Tibial artery (tissue), 4 donors: ENCODE measurements around the gene LRCH1.

Source experiments
- DNase-seq, 2 donors: peaks; one replicate each; pipeline ENCODE4 v3.0.0-alpha.2; 2019
- H3K27ac ChIP-seq, 2 donors: fragments of 200-600 bp; sonication (generic) in 1 of 2; 1 replicate in 1 of 2; 2 replicates in 1 of 2; pipeline ENCODE4 v1.5.1; 2018 to 2019; ENCODE audit warnings: mild to moderate bottlenecking in 1 of 2
- H3K27me3 ChIP-seq, 2 donors: fragments of 200-600 bp; sonication (generic) in 1 of 2; one replicate each; pipeline versions ENCODE4 v1.5.1 to v1.6.0; 2016 to 2019
- H3K36me3 ChIP-seq, 3 donors: fragments of 200-600 bp; sonication (generic) in 2 of 3; one replicate each; pipeline ENCODE4 v1.5.1; 2016 to 2019; ENCODE audit warnings: mild to moderate bottlenecking in 2 of 3
- H3K4me1 ChIP-seq, 4 donors: fragments of 200-600 bp; sonication (generic) in 2 of 4; 1 replicate in 3 of 4; 2 replicates in 1 of 4; pipeline ENCODE4 v1.5.1; 2016 to 2019
- H3K4me3 ChIP-seq, 2 donors: fragments of 200-600 bp; sonication (generic) in 1 of 2; 1 replicate in 1 of 2; 2 replicates in 1 of 2; pipeline ENCODE4 v1.5.1; 2018 to 2019; ENCODE audit warnings: mild to moderate bottlenecking in 2 of 2
- H3K9me3 ChIP-seq, 3 donors: fragments of 200-600 bp; sonication (generic) in 1 of 3; one replicate each; pipeline ENCODE4 v1.5.1; 2016 to 2019
- intact Hi-C: fragments of 100-400 bp; cut with DNase I; formaldehyde crosslinking; loops from one replicate; pipeline ENCODE4 v1.15.0; 2023; ENCODE audit warnings: low total_unique reads
- TF ChIP-seq, protein P1 (sequence below), 2 experiments: fragments of 200-600 bp in 1 of 2; fragments of 450-650 bp in 1 of 2; IDR thresholded peaks; one replicate each; pipeline ENCODE4 v1.5.1; 2017 to 2019; ENCODE audit warnings: antibody characterized with exemption in 2 of 2, mild to moderate bottlenecking in 1 of 2, moderate library complexity in 1 of 2

Gene LRCH1

DNA sequence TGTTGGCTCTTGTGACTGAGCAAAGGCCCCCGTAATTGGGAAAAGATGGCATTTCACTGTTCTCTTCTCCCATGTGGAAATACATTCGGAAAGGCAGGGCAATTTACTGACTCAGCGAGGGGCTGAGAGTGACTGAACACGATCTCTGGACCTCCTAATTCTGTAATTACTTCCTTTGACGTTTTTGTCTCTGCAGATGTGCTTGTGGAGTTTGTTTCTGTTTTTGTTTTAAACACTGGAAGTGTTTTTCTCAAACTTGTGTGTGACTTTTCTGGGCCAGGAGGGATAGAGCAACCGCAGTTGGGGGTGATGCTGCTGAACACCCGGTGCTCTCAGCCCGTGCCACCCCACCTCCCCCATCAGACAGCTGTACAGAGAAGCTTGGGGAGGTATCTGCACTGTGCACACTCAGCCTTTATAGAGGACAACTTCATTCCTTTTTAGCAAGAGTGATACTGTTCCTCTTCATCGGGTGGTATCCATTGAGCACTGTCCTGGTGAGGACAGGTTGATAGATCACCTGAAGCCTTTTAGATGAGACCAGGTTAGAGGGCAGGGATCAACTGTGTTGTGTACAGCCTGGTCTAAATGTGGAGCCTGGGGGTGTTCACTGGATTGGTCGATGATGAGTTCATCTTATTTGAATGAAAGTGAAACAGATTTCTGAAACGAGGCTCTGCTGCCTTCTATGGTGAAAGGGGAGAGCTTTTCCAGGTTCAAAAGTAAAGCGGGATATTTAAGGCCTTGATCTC, 126.6 kb downstream of the LRCH1 start:
- Histone ChIP-seq H3K27ac (peak overlapping the region; percentile 65 to 68), H3K27me3 (no peaks in the 10 kb centered on the region), H3K9me3 (no peaks in the 10 kb centered on the region), H3K4me1 (peaks cover 0 to 68% (median 28%) of the 10 kb centered on the region in 4 donors), H3K36me3 (peaks cover 0 to 4% (median 0%) of the 10 kb centered on the region in 3 donors), H3K4me3 (peak overlapping the region; percentile 40 to 45)
- intact Hi-C loops = loop anchor here (10.0 kb wide), 1 partner anchor 125 kb away; the partner anchor contains the start of gene LRCH1
- no peak for DNase-seq
- TF ChIP-seq, protein P1, sequence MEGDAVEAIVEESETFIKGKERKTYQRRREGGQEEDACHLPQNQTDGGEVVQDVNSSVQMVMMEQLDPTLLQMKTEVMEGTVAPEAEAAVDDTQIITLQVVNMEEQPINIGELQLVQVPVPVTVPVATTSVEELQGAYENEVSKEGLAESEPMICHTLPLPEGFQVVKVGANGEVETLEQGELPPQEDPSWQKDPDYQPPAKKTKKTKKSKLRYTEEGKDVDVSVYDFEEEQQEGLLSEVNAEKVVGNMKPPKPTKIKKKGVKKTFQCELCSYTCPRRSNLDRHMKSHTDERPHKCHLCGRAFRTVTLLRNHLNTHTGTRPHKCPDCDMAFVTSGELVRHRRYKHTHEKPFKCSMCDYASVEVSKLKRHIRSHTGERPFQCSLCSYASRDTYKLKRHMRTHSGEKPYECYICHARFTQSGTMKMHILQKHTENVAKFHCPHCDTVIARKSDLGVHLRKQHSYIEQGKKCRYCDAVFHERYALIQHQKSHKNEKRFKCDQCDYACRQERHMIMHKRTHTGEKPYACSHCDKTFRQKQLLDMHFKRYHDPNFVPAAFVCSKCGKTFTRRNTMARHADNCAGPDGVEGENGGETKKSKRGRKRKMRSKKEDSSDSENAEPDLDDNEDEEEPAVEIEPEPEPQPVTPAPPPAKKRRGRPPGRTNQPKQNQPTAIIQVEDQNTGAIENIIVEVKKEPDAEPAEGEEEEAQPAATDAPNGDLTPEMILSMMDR (IDR thresholded peaks at IDR 0.05) = no peak

DNA sequence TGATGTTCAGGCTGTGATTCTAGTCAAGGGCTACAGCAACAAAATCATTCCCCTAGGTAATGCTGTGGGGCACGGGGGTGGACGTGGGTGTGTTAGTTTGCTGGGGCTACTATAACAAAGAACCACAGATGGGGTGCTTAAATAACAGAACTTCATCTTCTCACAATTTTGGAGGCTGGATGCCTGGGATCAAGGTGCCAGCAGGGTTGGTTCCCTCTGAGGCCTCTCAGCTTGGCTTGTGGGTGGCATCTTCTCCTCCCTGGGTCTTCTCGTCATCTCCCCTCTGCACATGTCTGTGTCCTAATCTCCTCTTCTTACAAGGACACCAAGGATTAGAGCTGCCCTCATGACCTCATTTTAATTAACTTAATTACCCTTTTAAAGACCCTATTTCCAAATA, 129.0 kb downstream of the LRCH1 start:
- TF ChIP-seq, protein P1 (IDR thresholded peaks at IDR 0.05) = no peak
- H3K27me3 ChIP-seq = no peaks in the 10 kb centered on the region
- peaks cover 0 to 64% (median 23%) of the 10 kb centered on the region in 4 donors for H3K4me1 ChIP-seq
- intact Hi-C loops = loop anchor here (10.0 kb wide), 1 partner anchor 127 kb away; the partner anchor contains the start of gene LRCH1
- DNase-seq = no peak
- H3K27ac ChIP-seq = no peak overlapping the region
- peaks cover 0 to 4% (median 0%) of the 10 kb centered on the region in 3 donors for H3K36me3 ChIP-seq
- no peaks in the 10 kb centered on the region for H3K9me3 ChIP-seq
- H3K4me3 ChIP-seq = no peak overlapping the region

DNA sequence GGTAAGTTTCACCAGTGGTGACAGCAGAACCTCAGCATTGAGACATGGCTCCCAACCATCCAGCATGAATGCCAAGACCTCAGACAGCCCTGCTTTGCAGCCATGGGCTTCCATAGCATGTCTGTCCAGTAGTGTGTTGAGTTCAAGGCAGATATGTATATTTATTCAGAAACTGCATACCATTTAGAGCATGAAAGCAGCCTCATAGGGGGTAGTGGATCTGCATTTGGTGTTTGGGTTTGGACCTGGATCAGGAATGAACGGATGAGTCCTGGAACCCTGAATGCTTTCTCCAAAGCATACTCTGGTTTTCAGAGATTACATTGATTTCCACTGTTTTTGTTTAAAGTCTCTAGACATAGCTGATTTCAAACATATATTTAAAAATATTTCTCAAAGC, 129.7 kb downstream of the LRCH1 start:
- Histone ChIP-seq H3K9me3 (no peaks in the 10 kb centered on the region), H3K27ac (no peak overlapping the region), H3K4me1 (peaks cover 0 to 62% (median 23%) of the 10 kb centered on the region in 4 donors), H3K4me3 (no peak overlapping the region), H3K36me3 (peaks cover 0 to 4% (median 0%) of the 10 kb centered on the region in 3 donors), H3K27me3 (no peaks in the 10 kb centered on the region)
- DNase-seq = no peak
- intact Hi-C loops = loop anchor here (10.0 kb wide), 1 partner anchor 128 kb away; the partner anchor contains the start of gene LRCH1
- TF ChIP-seq, protein P1 (IDR thresholded peaks at IDR 0.05) = no peak

DNA sequence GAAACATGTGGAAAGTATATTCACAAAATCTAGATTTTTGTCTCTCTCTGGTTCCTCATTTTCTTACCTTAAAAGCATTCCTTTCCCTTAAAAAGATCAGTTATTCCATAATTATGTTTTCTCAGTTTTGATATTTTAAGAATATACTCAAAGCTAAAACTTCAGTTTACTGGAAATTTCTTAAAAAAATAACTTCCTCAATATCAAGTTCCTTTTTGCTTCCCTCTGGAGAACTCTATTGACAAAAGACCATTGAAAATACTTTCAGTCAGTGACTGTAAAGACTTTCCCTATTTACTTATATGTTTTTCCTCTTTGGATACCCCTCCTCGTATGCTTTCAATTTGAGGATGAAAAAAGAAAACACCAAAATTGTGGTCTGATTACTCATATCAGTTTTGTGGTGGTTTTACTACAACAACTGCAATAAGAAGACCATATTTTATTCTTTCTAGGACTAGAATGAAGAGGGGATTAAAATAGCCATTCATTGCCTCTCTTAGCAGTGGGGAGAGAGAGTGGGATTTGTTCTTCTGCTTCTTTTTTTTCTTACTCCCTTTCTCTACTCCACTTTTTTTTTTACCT, 130.8 kb downstream of the LRCH1 start:
- intact Hi-C loops = loop anchor here (10.0 kb wide), 1 partner anchor 129 kb away; the partner anchor contains the start of gene LRCH1
- Histone ChIP-seq H3K4me3 (no peak overlapping the region), H3K27me3 (no peaks in the 10 kb centered on the region), H3K4me1 (peaks cover 0 to 53% (median 19%) of the 10 kb centered on the region in 4 donors), H3K9me3 (no peaks in the 10 kb centered on the region), H3K27ac (peak overlapping the region in 1 of 2 donors; percentile 52), H3K36me3 (peaks cover 0 to 4% (median 0%) of the 10 kb centered on the region in 3 donors)
- TF ChIP-seq, protein P1 (IDR thresholded peaks at IDR 0.05) = no peak
- no peak for DNase-seq

DNA sequence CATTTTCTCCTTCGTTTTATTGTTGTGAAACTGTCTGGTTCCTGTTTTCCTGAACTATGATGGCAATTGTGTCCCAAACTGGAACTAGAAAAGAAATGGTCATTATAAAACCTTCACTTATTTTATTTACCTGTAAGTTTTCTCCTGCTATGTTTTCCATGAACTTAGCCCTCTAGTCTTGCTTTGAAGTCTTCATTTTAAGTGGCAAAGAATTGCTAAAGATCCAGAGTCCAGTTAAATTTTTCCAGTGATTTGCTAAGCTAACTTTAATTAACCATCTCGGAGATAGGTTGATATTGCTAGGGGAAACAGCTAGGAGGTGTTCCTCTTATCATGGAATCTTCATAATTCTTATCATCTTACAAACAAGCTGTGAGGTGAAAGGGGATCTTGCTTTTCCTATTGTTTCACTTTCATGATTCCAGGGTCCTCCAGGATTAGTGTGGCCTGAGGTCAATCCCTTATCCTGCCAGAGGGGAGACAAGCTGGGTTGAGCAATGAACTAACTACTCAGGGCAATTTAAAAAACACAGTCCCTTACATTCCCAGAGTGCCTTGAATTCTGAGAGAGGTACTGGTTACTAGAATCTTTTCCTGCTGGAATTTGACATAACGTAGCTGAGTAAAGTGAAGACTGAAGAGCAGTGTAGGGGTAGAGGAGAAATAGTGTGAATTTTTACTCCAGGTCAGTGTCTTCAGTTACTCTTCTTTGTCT, 131.5 kb downstream of the LRCH1 start:
- Histone ChIP-seq H3K4me3 (no peak overlapping the region), H3K4me1 (peaks cover 0 to 48% (median 13%) of the 10 kb centered on the region in 4 donors), H3K27me3 (no peaks in the 10 kb centered on the region), H3K27ac (peak overlapping the region; percentile 10 to 52), H3K36me3 (peaks cover 0 to 4% (median 0%) of the 10 kb centered on the region in 3 donors), H3K9me3 (no peaks in the 10 kb centered on the region)
- TF ChIP-seq, protein P1 (IDR thresholded peaks at IDR 0.05) = no peak
- intact Hi-C loops = loop anchor here (10.0 kb wide), 1 partner anchor 130 kb away; the partner anchor contains the start of gene LRCH1
- DNase-seq = no peak
